ENCODE data around the gene RUSF1. TPM values are rescaled to one million over a fixed set of nuclear protein-coding genes. Genes with fewer than 3 reads are reported as not detected.

The RUSF1 gene
- total RNA-seq, 1 experiment from 2014 or later, result 53.3 TPM

DNA sequence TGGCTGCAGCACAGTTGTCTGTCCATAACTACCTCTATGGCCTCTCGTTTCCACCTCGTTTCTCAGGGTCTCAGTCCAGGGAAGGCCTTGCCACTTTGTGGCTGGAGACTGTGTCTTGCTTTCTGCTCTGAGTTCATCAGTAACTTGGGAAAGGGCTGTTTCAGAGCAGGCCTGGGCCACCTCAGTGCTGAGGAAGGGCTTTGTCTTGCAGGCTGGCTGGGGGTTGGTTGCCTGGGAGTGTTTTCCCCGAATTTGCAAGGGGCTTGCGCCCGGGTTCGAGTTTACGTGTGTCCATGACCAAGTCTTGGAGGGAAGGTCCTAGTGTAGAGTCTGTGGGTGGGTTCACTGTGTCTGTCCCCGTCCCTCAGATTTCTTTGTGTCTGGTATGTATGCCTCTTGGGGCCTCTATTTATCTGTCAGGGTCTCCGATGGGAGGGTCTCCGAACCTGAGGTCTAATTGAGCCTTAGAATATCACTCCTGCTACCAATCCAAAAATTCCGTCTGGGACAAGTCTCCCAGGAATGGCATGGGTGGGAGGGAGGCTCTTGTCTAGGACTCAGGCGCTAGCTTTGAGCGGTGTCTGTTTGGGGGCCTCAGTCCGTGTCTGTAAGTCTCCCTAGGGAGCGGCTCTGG lies 36.8 kb downstream of the RUSF1 start:
- DNase-seq (ENCODE audit: low spot score), result no peak

DNA sequence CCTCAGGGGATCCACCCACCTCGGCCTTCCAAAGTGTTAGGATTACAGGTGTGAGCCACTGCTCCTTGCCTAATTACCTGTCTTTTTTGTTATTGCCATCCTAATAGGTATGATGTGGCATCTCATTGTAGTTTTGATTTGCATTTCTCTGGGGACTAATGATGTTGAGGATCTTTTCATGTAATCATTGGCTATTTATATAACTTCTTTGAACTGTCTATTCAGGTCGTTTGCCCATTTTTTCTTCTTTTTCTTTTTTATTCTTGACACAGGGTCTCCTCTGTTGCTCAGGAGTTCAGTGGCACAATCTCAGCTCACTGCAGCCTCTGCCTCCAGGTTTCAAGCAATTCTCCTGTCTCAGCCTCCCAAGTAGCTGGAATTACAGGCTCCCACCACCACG lies 37.6 kb downstream of the RUSF1 start:
- no peak for DNase-seq (ENCODE audit: low spot score)

DNA sequence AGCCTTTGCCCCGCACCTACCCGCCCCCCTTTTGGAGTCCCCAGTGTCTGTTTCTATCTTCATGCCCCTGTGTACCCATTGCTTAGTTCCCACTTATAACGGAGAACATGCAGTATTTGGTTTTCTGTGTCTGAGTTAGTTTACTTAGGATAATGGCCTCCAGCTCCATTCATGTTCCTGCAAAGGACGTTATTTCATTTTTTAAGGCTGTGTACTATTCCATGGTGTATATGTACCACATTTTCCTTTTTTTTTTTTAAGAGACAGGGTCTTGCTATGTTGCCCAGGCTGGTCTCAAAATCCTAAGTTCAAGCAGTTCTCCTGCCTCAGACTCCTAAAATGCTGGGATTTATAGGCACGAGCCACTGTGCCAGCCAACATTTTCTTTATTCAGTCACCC lies 40.3 kb downstream of the RUSF1 start:
- DNase-seq (ENCODE audit: low spot score), result no peak

DNA sequence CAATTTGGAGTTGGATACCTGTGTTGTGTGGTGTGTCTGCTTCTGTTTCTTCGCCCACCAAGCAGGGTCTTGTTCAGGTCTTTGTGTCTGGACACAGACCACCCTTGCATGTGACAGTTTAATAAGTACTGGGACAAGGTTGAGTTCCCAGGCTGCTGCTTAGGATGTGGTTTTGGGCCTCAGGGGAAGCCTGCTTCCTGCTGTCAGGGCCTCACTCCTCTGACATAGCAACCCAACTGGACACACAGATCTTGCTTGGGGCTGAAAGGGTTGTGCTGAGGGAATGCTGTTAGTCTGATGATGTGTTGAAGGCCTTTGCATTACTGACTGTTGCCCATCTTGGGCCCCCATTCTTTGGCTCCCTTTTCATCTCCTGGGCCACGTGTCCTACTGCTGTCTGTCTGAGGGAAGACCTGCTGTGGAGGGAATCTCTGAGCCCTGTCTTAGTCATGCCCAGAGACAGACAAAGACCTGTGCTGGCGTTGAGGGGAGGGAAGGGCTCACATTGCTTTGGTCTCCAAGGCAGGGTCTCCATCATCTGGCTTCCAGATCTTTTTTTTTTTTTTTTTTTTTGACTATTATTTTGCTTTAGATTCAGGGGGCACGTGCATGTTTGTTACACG lies 40.9 kb downstream of the RUSF1 start:
- no peak for DNase-seq (ENCODE audit: low spot score)

DNA sequence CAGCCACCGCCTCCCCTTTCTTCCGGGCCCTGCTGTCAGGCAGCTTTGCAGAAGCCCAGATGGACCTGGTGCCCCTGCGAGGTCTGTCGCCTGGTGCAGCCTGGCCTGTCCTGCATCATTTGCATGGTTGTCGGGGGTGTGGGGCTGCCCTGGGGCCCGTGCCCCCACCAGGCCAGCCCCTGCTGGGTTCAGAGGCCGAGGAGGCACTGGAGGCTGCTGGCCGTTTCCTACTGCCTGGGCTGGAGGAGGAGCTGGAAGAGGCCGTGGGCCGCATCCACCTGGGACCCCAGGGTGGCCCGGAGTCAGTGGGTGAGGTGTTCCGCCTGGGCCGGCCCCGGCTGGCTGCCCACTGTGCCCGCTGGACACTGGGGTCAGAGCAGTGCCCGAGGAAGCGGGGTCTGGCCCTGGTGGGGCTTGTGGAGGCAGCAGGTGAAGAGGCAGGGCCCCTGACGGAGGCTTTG lies 41.8 kb downstream of the RUSF1 start:
- no peak for DNase-seq (ENCODE audit: low spot score)

DNA sequence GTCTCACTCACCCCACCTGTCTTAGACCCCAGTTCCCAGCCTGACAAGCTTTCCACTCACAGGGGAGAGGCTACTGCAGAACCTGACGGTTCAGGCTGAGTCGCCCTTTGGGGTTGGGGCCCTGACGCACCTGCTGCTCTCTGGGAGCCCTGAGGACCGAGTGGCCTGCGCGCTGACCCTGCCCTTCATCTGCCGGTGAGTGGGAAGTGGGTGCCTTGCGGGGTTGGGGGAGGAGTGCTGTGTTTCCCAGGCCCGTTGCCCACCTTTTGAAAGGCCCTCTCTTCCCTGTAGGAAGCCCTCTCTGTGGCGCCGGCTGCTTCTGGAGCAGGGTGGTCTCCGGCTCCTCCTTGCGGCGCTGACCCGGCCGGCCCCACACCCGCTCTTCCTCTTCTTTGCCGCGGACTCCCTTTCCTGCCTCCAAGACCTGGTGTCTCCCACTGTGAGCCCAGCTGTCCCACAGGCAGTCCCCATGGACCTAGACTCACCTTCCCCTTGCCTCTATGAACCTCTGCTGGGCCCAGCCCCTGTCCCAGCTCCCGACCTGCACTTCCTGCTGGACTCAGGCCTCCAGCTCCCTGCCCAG lies 42.3 kb downstream of the RUSF1 start:
- no peak for DNase-seq (ENCODE audit: low spot score)

DNA sequence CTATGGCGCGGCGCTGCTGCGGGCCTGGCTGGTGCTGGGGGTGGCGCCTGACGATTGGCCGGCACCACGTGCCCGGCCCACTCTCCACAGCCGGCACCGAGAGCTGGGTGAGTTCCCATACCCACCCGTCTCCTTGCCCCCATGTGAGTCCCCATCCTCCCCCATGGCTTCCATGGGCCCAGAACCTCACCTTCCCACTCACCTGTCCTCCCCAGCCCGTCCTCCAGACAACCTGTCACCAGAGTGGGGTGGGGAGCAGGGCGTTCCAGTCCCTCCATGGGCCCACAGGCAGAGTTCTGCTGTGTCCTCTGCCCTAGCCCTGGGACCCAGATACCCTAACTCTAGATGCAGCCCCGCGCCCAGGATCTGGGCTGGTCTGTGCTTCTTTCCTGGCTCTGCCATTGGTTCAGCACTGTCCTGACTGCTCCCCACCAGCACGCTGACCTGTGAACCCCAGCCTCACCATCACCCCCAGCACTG lies 43.4 kb downstream of the RUSF1 start:
- DNase-seq (ENCODE audit: low spot score), result no peak

DNA sequence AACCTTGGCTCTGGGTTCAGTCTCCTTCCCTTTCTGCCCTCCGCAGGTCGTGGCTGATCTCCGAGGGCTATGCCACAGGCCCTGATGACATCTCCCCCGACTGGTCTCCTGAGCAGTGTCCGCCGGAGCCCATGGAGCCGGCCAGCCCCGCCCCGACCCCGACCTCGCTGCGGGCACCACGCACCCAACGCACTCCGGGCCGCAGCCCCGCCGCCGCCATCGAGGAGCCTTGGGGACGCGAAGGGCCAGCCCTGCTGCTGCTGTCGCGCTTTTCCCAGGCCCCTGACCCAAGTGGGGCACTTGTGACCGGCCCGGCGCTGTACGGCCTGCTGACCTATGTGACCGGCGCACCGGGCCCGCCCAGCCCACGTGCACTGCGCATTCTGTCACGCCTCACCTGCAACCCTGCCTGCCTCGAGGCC lies 43.8 kb downstream of the RUSF1 start:
- no peak for DNase-seq (ENCODE audit: low spot score)

DNA sequence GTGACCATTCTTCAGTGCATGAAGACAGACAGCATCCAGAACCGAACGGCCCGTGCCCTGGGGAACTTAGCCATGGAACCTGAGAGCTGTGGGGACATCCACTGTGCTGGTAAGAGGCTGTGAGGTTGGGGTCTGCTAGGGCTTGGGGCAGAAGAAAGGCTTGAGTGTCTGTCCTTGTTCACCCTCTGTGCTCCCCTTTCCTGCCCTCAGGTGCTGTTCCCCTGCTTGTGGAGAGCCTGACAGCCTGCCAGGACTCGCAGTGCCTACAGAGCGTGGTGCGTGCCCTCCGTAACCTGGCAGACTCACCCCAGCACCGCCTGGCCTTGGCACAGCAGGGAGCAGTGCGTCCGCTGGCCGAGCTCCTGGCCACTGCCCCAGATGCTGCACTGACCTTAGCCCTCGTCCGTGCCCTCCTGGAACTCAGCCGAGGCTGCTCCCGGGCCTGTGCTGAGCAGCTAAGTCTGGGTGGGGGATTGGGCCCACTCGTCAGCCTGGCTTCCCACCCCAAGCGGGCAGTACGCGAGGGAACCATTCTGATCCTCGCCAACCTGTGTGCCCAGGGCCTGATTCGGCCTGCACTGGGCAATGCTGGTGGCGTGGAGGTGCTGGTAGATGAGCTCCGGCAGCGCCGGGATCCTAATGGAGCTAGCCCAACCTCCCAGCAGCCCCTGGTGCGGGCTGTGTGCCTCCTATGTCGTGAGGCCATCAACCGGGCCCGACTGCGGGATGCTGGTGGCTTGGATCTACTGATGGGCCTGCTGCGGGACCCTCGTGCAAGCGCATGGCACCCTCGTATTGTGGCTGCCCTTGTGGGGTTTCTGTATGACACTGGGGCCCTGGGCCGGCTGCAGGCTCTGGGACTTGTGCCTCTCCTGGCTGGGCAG lies 46.0 kb downstream of the RUSF1 start:
- no peak for DNase-seq (ENCODE audit: low spot score)

DNA sequence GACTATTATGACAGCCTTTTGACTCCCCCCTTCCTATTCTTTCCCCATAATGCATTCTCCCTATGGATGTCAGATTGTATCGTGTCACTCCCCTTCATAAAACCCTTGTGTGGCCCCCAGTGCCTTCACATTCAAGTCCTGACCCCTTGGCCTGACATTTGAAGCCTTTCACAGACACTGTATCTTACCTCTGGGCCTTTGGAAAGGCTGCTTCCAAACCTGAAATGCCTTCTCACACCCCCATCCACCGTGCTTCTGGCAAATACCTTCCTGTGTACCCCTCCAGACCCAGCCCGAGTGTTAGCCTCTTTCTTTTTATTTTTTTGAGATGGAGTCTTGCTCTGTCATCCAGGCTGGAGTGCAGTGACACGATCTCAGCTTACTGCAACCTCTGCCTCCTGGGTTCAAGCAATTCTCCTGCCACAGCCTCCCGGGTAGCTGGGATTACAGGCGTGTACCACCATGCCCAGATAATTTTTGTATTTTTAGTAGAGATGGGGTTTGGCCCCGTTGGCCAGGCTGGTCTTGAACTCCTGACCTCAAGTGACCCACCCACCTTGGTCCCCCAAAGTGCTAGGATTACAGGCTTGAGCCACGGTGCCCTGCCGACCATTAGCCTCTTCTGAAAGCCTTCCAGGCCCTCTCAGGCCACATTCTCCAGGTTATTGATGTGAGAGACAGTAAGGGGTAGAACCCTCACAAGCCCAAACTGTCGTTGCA lies 46.8 kb downstream of the RUSF1 start:
- no peak for DNase-seq (ENCODE audit: low spot score)

DNA sequence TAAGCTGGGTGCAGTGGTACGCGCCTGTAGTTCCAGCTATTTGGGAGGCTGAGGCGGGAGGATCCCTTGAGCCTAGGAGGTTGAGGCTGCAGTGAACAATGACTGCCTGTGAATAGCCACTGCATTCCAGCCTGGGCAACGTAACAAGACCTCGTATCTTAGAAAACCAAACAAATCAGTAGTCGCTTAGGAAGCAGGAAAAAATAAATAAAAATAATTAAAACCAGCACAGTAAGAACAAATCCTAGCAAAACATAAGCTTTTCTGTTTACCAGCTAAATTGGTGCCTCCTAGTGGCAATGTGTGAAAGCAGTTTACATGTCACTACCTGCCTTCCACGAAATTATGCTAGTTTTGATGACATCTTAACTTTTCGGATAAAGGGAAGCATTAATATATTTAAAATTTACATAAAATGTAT lies 47.6 kb downstream of the RUSF1 start:
- no peak for DNase-seq (ENCODE audit: low spot score)

DNA sequence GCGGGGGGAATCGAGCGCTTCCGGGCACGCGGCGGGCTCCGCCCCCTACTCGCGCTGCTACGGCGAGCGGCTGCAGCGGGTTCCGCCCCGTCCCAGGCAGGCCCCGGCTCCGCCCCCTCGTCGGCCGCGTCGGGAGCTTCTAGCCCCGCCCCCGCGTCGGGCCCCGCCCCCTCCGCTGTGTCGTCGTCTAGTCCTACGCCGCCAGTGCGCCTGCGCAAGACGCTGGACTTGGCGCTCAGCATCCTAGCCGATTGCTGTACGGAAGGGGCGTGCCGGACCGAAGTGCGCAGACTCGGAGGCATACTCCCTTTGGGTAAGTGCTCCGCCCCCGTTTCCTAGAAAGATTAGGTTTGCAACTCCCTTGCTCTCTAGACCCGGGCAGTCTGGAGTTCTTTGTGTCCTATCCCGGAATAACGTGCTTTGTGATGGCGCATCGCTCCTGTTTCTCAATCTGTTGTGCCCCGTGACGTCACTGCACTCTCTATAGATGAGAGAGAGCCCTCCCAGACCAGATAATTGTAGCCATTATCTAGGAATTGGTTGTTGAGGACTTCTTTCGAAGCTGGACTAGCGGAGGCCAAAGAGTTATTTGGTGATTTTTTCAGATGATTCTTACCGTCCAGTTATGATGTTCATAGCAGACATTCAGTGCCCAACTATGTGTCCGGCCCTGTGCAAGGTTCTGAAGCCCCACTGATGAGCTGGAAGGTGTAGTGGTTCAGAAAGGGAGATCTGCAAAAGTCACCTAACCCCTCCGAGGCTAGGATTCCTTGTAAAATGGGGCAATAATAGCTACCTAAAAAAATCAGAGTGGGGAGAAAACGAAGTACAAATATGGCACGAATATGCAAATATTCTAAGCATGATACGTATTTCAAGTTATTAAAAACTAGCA lies 48.3 kb downstream of the RUSF1 start:
- peak; percentile 99 for DNase-seq (ENCODE audit: low spot score)

DNA sequence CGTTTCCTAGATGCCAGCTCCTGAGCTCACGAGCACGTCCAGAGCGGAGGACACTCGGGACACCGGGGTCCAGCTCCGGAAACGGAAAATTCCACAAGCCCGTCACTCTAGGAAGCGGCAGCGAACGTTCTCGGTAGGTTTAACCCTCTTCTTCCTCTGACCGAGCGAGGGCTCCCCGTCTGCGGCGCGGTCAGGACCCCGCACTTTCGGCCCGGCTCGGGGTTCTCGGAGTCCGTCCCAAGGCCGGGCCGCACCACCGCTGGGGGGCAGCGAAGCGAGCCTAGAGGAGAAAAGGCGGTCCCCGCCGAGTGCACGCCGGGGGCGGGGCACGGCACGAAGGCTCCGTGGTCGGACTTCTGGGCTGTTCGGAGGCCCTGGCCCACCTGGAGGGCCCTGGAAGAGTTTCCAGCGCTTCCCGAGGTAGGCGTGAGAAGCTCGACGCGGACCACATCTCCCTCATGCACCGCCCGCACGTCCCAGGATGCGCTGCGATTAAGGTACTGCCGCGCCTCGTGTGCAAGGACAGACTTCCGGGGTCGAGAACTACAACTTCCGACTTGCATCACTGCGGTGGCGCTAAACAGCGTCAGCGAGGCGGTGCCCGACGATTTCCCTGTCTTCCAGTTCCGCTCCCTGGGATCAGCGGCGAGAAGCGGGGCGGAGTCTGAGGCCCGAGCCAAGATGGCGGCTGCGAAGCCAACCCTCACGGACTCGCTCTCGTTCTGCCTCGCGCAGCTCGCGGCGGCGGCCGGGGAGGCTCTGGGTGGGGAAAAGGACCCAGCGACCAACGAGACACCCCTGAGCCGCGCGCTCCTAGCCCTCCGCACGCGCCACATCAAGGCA lies 49.1 kb downstream of the RUSF1 start, which contains the start of gene ARMC5:
TSS of gene ARMC5 (plus strand) at position 658 of the 843 bp plus-strand sequence. CDS start at position 682, 24 bp downstream.
- peak; percentile 97 for DNase-seq (ENCODE audit: low spot score)

DNA sequence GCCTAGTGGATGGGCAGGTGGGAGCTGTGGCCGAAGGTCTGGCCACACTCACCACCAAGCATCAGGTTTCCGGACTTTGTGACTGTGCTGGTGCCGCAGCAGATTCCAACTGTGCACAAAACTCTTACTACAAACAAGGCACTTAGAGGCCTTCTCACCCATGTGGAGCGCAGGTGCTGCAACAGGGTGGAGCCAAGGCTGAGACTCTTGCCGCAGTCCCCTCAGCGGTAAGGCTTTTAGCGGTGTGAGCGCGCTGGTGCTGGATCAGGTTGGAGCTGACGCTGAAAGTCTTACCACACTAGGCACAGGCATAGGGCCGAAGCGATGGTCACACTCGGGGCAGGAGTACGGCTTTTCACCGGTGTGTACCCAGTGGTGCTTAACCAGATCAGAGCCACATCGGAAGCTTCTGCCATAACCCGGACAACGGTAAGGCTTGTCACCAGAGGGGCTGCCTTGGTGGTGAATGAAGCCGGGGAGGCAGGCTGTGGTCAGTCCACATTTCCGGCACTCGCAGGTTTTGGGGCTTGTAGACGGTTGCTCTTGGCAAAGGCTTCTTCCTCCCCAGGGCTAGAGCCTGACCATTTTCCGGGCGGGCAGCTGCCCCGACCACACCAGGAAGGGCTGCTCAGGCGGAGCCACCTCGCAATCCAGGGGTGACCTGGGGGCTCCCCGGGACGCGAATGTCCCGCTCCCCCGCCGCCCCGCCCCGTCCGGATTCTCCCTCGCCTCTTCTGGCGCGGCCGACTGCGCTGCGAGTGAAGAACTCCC lies 49.9 kb downstream of the RUSF1 start:
- peak; percentile 80 for DNase-seq (ENCODE audit: low spot score)

DNA sequence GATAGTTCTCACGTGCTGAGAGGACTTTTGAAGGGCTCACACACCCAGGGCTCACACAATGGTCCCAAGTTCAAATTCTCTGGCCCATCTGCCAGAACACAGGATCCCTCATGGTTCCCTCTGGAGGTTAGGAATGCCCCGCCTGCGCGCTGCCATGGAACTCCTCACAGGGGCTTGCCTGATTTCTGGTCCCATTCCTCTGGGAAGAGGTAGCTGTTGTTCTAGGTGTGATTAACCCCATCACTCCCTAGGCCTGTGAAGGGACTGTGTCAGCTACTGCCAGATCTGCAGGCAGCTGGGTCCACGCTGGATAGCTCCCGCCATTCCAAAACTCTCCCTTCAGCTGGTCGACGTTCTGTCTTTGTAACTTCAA lies 51.2 kb downstream of the RUSF1 start:
- DNase-seq (ENCODE audit: low spot score), result no peak

DNA sequence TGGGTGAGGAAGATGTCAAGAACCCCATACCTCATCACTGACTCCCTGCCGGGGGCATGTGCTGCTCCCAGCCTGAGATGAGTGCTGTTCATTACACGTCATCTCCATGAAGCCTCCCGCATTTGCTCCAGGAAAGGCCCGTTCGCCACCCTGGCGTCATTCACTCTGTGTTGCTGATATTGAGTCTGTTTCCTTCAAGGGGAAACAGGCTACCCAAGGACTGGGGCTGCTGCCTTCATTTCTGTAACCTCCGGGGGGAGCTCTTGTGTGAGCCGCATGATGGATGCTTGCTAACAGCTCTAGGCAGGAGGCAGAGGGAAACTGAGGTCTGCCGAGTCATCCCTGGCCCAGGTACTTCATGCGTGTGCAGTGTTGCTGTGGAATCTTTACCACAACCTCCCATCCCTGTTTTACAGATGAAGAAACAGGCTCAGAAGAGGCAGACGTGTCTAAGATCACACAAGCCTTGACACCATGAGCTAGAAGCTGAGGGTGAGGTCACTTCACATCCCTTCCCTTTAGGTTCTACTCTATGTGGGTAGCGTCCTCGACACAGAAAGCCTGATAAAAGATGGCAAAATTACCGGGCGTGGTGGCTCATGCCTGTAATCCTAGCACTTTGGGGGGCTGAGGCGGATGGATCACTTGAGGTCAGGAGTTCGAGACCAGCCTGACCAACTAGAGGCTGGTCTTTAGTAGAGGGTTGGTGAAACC lies 52.4 kb downstream of the RUSF1 start:
- DNase-seq (ENCODE audit: low spot score), result no peak

DNA sequence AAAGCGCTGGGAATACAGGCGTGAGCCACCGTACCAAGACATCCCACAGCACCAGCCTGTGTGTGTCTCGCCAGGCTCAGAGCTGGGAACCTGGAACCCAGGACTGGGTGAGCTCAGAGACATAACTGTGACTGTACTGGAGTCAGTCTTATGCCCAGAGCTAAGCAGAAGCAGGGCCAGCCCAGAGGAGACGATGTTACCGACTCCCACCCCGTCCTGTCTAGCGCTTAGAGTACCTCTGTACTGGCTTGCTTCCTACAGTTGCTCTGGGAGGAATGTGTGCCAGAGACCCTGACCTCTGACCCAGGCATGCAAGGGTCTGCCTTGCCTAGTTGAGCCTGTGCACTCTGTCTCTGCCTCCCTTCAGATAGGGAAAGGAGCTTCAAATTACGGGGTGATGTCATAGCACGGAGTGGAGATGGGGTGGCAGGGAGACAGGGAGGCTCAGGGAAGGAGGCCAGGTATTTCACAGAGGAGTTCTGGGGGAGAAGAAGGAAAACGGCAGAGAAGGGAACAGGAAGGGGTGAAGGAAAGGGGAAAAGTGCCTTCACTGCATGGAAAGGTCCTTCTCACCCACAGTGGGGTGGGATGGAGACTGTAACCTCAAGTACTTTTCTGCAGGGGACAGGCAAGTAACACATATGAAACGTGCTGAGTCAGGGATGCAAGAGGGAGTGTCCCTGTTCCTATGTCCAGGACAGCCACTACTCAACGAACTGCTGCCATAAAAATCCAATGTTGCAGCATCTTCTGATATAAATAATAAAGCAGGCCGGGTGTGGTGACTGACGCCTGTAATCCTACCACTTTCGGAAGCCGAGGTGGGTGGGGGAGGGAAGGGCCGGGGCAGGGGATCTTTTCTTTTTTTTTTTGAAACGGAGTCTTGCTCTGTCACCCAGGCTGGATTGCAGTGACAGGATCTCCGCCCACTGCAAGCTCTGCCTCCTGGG lies 54.7 kb downstream of the RUSF1 start:
- no peak for DNase-seq (ENCODE audit: low spot score)

Measured in HT-29 (cell line).